GM12878 (cell line): ENCODE results near the gene PAQR5.

ENCODE experiments used
- CTCF ChIP-seq, 3 experiments: IDR thresholded peaks in 2 of 3; conservative IDR thresholded peaks in 1 of 3; 2 replicates each; pipeline ENCODE4 v1.5.1; 2011; ENCODE audit warnings: low read depth in 3 of 3, low read length in 3 of 3, mild to moderate bottlenecking in 3 of 3, control low read depth in 2 of 3, moderate library complexity in 2 of 3, inconsistent platforms in 1 of 3, mixed read lengths in 1 of 3; ENCODE audit not compliant: control insufficient read depth in 2 of 3, insufficient read depth in 1 of 3; ENCODE audit errors: extremely low read depth in 1 of 3
- NR2C2 ChIP-seq: IDR thresholded peaks from 2 replicates; pipeline ENCODE4 v1.6.1; 2011; ENCODE audit warnings: borderline replicate concordance, low read depth; ENCODE audit not compliant: control insufficient read depth, insufficient read length
- POLR2A ChIP-seq: IDR thresholded peaks from 2 replicates; pipeline ENCODE4 v1.6.1; 2011; ENCODE audit warnings: low read depth, mild to moderate bottlenecking, low read length
- SIN3A ChIP-seq: IDR thresholded peaks from 2 replicates; pipeline ENCODE4 v1.6.1; 2012; ENCODE audit warnings: low read depth, low read length, improper control_type of control experiment
- SP1 ChIP-seq: IDR thresholded peaks from one replicate; pipeline ENCODE4 v1.6.1; 2011; ENCODE audit warnings: low read depth, low read length
- TCF12 ChIP-seq: IDR thresholded peaks from 2 replicates; pipeline ENCODE4 v1.6.1; 2011; ENCODE audit warnings: low read depth, mild to moderate bottlenecking, low read length
- USF1 ChIP-seq: IDR thresholded peaks from 2 replicates; pipeline ENCODE4 v1.6.1; 2011; ENCODE audit warnings: borderline replicate concordance, low read depth, mild to moderate bottlenecking, moderate library complexity, mixed read lengths, low read length; ENCODE audit not compliant: insufficient read depth; ENCODE audit errors: extremely low read length
- USF2 ChIP-seq: IDR thresholded peaks from 2 replicates; pipeline ENCODE4 v1.6.1; 2011; ENCODE audit warnings: low read depth, low read length, improper control_type of control experiment, borderline replicate concordance
- YY1 ChIP-seq: IDR thresholded peaks from 2 replicates; pipeline ENCODE4 v1.6.1; 2011; ENCODE audit warnings: low read depth, mild to moderate bottlenecking, low read length

- TF ChIP-seq USF2 (no peak), SIN3A (no peak), USF1 (no peak), SP1 (no peak), CTCF (IDR thresholded peaks at IDR 0.05 in 2 of 3, conservative IDR thresholded peaks at IDR 0.05 in 1 of 3; ENCODE audit: control insufficient read depth in 2 of 3, extremely low read depth in 1 of 3, insufficient read depth in 1 of 3, low read depth in 3 of 3, low read length in 3 of 3) (no peak), TCF12 (no peak), POLR2A (no peak), NR2C2 (no peak), YY1 (no peak)
Observed at GRCh38 chr15:69434679-69435078, 136.0 kb downstream of the PAQR5 start.
